ENCODE data around the gene OTUB2. TPM values are rescaled to one million over a fixed set of nuclear protein-coding genes. Genes with fewer than 3 reads are reported as not detected.

The OTUB2 gene
- total RNA-seq, 1 experiment from 2014 or later, result 0.63 TPM

DNA sequence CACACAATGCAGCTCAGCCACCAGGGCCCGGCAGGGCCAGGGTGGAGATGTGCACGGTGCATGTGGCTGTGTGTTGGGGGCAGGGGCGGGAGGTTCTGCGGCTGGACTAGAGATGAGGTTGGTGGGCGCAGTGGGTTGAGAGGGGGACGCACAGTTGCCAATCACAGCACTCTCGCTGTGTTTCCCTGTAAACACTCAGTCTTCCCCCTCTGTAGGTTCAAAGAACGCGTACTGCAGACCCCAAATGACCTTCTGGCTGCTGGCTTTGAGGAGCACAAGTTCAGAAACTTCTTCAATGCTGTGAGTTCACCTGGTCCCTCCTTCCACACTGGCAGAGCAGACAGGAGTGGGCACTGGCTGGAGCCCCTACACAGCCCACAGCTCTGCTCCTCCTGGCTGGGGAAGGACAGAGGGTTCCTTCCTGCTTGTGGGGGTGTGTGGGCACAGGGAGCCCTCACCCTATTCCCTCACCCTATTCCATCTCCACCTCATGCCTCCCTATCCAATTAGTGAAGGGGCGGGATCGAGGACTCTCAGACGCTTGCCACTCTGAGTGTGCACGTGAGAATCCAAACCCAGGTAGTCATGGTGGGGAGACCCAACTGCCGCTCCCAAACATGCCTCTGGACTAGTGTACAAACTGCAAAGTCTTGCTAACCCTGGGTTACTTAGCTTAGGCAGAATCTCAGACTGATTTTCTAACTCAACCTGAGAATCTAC lies 17.8 kb downstream of the OTUB2 start:
- Histone ChIP-seq H3K9me3 (no peaks in the 10 kb centered on the region), H3K27me3 (no peaks in the 10 kb centered on the region), H3K36me3 (peaks cover 3% of the 10 kb centered on the region), H3K4me3 (no peak overlapping the region)
- DNase-seq, result no peak

DNA sequence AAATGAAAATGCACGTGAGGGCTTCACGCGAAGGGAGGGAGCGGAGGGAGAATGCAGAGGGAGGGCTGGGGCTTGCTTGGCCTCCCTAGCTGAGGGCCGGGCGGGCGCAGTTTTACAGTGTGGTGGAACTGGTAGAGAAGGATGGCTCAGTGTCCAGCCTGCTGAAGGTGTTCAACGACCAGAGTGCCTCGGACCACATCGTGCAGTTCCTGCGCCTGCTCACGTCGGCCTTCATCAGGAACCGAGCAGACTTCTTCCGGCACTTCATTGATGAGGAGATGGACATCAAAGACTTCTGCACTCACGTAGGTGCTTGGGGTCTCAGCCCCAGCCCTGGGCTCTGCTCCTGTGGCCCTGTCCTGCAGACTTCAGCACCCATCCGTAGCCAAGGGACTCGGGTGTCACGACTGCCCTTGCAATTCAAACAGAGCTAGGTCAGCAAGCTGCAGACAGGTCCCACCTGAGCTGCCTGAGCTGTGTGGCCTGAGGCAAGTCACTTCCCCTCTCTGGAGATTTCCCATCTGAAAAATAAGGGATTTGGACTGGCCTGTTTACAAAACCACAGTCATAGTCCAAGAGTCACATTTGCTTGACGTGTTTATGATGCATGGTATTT lies 18.4 kb downstream of the OTUB2 start:
- Histone ChIP-seq H3K9me3 (no peaks in the 10 kb centered on the region), H3K4me3 (no peak overlapping the region), H3K36me3 (peaks cover 3% of the 10 kb centered on the region), H3K27me3 (no peaks in the 10 kb centered on the region)
- DNase-seq, result no peak

DNA sequence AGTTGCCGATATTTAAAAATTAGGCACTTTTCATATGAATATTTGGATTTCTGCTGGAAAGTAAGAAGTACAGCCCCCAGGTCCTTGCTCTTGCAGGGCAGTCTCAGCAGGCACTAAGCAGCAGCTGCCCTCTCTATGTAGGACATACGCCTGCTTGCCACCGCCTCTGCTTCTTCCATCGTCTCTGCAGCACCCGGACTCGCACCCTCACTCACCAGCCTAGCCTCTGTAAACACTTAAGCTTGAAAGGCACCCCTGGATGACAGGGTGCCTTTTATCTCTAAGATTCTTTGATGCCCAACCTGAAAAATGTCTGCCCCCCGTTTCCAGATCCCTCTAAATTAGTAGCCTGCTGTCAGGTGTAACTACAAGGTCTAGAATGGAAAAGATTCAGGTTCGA lies 19.0 kb downstream of the OTUB2 start:
- H3K4me3 ChIP-seq, result no peak overlapping the region
- no peak for DNase-seq
- H3K9me3 ChIP-seq, result no peaks in the 10 kb centered on the region
- H3K36me3 ChIP-seq, result peaks cover 7% of the 10 kb centered on the region
- H3K27me3 ChIP-seq, result no peaks in the 10 kb centered on the region

DNA sequence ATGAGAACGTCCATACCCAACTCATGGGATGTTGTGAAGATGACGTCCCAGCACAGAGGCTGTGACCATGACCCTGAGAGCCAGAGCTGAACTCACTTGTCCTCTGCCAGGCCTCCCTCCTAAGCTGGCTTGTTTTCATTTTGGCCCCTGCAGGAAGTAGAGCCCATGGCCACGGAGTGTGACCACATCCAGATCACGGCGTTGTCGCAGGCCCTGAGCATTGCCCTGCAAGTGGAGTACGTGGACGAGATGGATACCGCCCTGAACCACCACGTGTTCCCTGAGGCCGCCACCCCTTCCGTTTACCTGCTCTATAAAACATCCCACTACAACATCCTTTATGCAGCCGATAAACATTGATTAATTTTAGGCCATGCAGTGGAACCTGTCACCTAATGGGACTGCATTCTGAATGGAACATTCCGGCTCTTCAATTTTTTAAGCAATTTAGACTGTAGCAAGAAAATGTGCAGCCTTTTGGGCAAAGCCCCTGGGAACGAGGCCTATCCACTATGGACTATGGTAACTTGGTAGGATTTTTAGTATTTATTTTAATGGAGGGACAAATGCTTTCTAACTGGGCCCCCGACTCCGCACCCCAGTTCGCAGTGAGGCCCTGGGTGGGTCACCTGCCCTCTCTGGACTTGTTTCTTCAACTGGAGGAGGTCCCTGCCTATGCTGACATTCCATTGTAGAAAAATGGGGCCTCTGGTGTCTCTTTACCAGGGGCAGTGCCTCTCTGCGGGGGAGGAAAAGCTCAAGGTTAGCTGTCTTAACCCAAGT lies 19.6 kb downstream of the OTUB2 start:
- no peak for DNase-seq
- Histone ChIP-seq H3K36me3 (peaks cover 9% of the 10 kb centered on the region), H3K9me3 (no peaks in the 10 kb centered on the region), H3K4me3 (no peak overlapping the region), H3K27me3 (no peaks in the 10 kb centered on the region)

DNA sequence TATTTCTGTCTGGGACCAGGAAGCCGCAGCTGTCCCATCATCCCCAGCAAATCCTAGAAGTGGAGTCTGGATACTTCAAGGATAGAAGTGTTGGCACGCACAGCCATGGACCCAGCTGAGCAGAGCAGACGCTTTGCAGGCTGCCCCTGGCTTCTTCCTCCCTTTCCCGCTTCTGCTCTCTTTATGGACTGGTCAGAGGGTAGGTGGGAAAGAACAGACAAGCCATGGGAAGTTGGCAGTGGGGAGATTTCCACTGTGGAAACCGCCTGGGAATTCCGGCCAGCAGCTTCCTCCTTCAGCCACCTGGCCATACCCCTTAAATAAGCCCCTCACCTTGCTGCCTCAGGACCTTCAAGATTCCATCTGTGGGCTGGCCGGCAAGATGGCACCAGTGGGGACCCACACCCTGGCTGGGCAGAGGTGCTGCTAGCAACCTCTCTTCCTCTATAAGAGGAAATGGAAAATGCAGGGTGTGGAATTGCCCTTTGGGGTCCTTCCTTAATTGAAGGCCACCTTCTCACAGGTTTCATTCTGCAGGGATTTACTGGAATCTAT lies 20.6 kb downstream of the OTUB2 start:
- Histone ChIP-seq H3K9me3 (no peaks in the 10 kb centered on the region), H3K4me3 (no peak overlapping the region), H3K36me3 (peaks cover 9% of the 10 kb centered on the region), H3K27me3 (no peaks in the 10 kb centered on the region)
- DNase-seq, result no peak

DNA sequence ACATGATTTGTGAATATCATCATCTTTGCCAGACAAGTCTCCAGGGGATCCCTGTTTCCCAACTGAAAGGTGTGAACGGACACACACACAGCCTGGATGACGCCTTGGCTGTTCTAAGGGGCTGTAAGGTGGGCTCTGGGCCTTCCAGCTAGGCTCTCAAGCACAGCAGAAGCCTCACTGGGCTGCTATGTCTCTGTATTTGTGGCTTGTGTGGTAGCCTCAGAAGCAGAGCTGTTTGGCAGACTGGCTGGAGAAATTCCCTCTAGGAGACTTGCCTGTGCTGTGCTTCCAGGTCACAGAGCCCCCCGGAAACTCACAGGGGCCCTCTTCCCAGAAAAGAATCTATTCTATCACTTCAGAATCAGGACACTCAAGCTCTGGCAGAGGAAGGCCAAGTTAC lies 21.4 kb downstream of the OTUB2 start:
- Histone ChIP-seq H3K9me3 (no peaks in the 10 kb centered on the region), H3K27me3 (no peaks in the 10 kb centered on the region), H3K36me3 (peaks cover 13% of the 10 kb centered on the region), H3K4me3 (no peak overlapping the region)
- DNase-seq, result no peak

DNA sequence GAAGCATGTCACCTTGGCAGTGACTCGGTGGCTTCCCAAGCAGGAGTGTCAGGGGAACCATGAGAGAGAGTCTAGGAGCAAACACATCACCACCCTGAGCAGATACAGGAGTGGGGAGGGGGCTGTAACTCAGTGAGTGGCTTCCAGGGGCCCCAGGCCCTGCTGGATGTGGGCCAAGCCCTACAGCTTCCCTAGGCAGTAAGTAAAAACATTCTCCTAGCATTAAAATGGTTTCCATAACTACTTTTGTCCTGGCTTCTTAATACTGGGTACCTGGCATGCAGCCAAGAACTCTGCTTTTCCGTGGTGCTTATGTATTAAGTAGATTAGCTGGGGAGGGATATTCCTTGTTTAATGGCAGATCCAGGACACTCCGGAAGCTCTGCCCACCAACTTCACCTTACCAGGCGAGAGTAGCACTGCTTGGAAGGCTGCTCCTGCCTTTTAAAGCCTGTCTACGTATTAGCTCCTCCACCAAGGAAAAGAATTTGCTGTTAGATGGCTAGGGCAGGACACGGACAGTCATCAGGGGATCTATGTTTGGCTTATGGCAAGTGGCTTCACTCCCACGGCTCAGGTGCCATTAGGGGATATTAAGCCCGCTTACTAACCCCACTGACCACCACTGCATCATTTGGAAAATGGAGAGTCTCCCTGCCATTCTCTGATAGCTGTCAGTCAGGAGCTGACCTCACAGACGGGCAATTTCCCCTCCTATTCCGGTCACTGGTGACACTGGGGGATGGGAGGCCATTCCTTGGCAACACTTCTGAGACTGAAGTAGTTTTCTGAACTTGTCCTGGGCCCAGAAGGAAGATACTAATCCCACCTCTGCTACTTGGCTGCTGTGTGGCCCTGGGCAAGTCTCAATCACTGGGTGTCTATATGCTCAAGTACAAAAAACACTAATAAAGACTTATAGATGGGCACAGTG lies 22.8 kb downstream of the OTUB2 start:
- DNase-seq, result no peak
- H3K4me3 ChIP-seq, result no peak overlapping the region
- peaks cover 13% of the 10 kb centered on the region for H3K36me3 ChIP-seq
- H3K27me3 ChIP-seq, result no peaks in the 10 kb centered on the region
- H3K9me3 ChIP-seq, result no peaks in the 10 kb centered on the region

DNA sequence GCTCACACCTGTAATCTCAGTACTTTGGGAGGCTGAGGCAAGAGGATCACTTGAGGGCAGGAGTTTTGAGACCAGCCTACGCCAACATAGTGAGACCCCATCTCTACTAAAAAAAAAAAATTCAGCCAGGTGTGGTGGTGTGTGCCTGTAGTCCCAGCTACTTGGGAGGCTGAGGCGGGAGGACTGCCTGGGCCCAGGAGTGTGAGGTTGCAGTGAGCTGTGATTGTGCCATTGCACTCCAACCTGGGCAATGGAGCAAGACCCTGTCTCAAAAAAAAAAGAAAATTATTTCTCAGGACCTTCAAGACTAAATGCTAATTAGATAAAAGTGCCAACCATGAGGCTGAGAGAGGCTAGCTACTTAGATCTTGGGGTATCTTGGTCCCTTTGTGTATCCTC lies 23.5 kb downstream of the OTUB2 start:
- no peak for DNase-seq
- Histone ChIP-seq H3K4me3 (no peak overlapping the region), H3K36me3 (peaks cover 13% of the 10 kb centered on the region), H3K27me3 (no peaks in the 10 kb centered on the region), H3K9me3 (no peaks in the 10 kb centered on the region)

DNA sequence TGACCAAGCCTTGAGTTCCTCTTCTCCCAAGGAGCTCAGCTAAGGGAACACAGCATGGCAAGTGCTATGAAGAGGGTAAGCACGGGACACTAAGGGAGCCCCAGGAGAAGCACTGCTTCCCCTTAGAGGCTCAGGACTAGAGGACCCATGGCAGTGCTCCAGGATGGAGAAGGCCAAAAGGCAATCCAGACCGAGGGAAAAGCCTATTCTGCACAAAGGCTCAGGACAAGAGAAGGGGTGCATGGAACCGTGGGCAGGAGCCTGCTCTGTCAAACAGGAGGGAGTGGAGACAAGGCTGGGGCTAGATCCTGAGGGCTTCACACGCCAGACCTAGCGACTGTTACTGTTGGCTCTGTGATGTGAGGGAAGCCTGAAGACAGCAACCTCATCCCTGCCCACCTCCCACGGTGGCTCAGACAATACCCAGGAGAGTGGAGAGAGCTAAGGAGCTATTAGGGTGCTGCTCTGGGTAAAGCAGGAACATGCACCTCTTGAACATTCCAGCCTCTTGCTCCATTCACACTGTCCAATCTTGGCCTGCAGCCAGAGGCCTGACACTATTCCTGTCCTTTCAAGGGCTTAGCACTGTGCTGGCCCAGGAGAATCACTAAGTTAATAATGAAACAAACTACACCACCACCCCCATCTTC lies 24.2 kb downstream of the OTUB2 start:
- H3K9me3 ChIP-seq, result no peaks in the 10 kb centered on the region
- H3K36me3 ChIP-seq, result peaks cover 13% of the 10 kb centered on the region
- DNase-seq, result no peak
- H3K27me3 ChIP-seq, result no peaks in the 10 kb centered on the region
- H3K4me3 ChIP-seq, result no peak overlapping the region

DNA sequence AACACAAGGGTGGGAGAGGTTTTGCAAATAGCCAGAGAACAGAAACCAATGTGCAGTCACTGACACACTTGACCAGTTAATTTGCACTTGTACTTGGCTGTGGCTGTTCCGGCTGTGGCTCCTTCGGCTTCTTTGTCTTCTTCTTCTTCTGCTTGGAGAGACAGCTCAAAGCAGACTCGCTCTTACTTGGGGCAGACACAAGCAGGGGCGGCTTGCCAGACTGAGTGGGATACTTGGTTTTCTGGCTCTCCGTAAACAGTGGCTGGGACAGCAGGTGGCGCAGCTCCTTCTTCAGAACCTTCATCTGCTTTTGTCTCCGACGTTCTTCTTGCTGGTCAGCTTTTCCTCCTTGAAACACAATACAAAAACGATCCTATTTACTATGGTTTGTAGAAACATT lies 25.0 kb downstream of the OTUB2 start:
- H3K36me3 ChIP-seq, result peaks cover 13% of the 10 kb centered on the region
- H3K9me3 ChIP-seq, result no peaks in the 10 kb centered on the region
- H3K27me3 ChIP-seq, result no peaks in the 10 kb centered on the region
- no peak for DNase-seq
- H3K4me3 ChIP-seq, result no peak overlapping the region

DNA sequence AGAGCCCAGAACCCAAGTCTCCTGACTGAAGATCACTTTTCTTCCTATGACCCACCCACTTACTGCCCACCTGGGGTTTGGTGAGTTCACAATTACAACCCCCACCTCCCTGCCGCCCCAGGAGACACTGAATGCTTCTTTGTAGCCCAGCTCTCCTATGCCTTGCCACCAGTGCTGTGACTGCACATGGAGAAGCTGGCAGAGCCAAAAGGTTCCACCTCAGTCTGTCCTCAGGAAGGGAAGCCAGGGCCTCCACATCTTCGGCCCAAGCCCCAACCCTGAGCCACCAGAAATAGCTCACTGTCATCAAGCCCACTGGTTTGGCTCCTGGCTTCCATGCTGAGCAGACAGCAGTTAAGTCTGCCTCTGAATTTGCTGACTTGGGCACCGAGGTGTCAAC lies 25.6 kb downstream of the OTUB2 start:
- H3K36me3 ChIP-seq, result peaks cover 17% of the 10 kb centered on the region
- H3K4me3 ChIP-seq, result no peak overlapping the region
- no peak for DNase-seq
- no peaks in the 10 kb centered on the region for H3K9me3 ChIP-seq
- H3K27me3 ChIP-seq, result no peaks in the 10 kb centered on the region

DNA sequence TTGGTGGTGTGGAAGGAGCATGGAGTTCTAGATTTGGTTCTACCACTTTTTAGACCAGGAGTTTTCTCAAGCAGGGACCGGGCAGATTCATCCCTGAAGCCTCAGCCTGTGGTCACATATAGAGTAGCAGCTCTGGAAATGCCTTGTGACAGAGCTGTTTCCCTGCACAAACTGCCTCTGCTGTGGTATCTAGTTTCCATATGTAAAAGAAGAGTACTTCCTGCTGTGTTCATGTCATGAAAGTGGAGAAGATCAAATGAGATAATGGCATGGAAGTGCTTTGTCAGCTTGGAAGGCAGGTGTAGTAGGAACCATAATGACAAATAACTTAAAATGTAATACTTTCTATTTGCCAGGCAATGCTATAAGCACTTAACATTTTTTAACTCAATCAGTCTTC lies 26.1 kb downstream of the OTUB2 start:
- H3K27me3 ChIP-seq, result no peaks in the 10 kb centered on the region
- H3K4me3 ChIP-seq, result no peak overlapping the region
- H3K36me3 ChIP-seq, result peaks cover 18% of the 10 kb centered on the region
- no peaks in the 10 kb centered on the region for H3K9me3 ChIP-seq
- DNase-seq, result no peak

DNA sequence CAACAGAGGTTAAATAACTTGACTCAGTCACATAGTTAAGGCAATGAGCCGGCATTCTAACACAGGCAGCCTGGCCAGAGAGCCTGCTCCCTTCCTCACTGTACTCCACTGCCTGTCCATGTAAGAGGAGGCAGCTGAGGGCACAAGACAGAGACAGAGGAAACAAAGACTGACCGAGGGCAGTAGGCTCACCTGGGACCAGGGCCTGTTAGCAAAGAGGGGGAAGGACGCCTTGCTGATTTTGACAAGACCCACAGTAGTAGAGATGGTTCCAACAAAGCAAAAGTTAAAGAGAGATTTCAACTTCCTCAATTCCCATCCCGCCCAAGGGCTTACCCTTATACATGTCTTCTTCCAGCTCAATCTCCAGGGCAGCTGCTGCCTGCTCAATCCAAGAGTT lies 26.5 kb downstream of the OTUB2 start:
- Histone ChIP-seq H3K4me3 (no peak overlapping the region), H3K27me3 (no peaks in the 10 kb centered on the region), H3K36me3 (peaks cover 21% of the 10 kb centered on the region), H3K9me3 (no peaks in the 10 kb centered on the region)
- DNase-seq, result no peak

DNA sequence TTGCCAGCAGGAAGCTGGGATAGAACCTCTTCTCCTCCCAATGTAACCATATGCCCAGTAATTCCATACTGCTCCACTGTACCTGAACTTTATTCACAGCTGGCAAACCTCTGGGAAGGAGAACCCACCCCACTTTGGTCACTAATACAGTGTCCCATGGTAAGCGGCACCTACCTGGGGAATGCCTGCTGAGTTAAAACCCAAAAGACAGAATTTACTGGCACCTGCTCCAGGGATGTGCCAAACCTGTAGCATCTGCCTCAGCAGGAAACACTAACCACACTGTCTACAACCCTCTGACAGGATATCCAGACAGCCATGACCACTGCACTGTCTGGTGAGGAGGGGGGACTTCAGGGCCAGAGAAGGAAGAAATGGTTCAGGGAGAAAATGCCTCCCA lies 28.3 kb downstream of the OTUB2 start:
- Histone ChIP-seq H3K9me3 (no peaks in the 10 kb centered on the region), H3K27me3 (no peaks in the 10 kb centered on the region), H3K4me3 (no peak overlapping the region), H3K36me3 (peaks cover 22% of the 10 kb centered on the region)
- no peak for DNase-seq

DNA sequence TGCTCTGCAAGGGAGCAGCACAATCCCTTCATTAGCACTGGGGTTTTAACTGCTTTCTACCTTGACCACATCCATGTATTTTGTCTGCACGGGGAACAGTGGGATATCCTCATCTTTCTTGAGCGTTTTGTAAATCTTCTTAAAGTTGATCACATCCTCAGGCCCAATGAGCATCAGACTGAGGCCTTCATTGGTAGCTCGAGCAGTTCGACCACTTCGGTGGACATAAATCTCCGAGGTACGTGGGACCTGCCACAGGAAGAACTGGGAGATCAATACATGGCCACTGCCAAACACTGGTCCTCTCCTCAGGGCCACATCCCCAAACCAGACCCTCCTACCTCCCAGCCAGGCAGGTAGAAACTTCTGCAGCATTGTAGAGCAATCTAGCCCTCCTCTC lies 28.8 kb downstream of the OTUB2 start:
- Histone ChIP-seq H3K27me3 (no peaks in the 10 kb centered on the region), H3K9me3 (no peaks in the 10 kb centered on the region), H3K36me3 (peaks cover 24% of the 10 kb centered on the region), H3K4me3 (no peak overlapping the region)
- DNase-seq, result no peak
